Measurements from ENCODE around the gene DNAJB12.

DNA sequence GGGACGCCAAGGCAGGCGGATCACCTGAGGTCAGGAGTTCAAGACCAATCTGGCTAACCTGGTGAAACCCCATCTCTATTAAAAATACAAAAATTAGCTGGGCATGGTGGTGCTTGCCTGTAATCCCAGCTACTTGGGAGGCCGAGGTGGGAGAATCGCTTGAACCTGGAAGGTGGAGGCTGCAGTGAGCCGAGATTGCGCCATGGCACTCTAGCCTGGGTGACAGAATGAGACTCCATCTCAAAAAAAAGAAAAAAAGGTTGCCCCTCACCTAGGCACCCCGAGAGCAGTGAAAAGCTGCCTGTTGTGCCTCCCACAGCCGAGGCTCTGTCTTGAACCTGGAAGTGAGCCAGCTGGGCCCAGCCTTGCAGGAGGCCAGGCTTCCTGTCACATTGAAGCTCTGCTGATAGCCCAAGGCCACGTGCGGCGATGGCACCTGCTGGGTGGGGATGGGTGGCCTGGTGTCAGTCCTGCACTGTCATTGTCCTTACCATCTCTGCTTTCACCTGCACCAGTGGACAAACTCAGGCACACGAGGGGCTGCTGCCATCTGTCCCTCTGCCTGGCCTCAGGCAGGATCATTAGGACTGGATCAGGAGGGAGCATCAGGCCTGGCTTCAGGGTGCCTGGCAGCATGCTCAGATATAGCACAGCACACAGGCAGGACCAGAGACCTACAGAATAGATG, 37.8 kb downstream of the DNAJB12 start:
- TF ChIP-seq, protein P1, sequence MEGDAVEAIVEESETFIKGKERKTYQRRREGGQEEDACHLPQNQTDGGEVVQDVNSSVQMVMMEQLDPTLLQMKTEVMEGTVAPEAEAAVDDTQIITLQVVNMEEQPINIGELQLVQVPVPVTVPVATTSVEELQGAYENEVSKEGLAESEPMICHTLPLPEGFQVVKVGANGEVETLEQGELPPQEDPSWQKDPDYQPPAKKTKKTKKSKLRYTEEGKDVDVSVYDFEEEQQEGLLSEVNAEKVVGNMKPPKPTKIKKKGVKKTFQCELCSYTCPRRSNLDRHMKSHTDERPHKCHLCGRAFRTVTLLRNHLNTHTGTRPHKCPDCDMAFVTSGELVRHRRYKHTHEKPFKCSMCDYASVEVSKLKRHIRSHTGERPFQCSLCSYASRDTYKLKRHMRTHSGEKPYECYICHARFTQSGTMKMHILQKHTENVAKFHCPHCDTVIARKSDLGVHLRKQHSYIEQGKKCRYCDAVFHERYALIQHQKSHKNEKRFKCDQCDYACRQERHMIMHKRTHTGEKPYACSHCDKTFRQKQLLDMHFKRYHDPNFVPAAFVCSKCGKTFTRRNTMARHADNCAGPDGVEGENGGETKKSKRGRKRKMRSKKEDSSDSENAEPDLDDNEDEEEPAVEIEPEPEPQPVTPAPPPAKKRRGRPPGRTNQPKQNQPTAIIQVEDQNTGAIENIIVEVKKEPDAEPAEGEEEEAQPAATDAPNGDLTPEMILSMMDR (IDR thresholded peaks at IDR 0.05; ENCODE audit: low read depth, low read length): no peak
- TF ChIP-seq EZH2phosphoT487 (IDR thresholded peaks at IDR 0.05; ENCODE audit: low read depth): no peak

Data from OCI-LY3 (cell line).